Vagina (tissue), 2 donors: Measurements from ENCODE around the gene RAB27A.

Source experiments
- POLR2A ChIP-seq, 2 donors: fragments of 450-650 bp; IDR thresholded peaks; one replicate each; pipeline ENCODE4 v1.6.1; 2017; ENCODE audit warnings: antibody characterized with exemption in 2 of 2, mild to moderate bottlenecking in 2 of 2, moderate library complexity in 2 of 2
- TF ChIP-seq, protein P1 (sequence below), 3 experiments: fragments of 450-650 bp in 2 of 3; fragments of 200-600 bp in 1 of 3; sonication (generic) in 1 of 3; IDR thresholded peaks; one replicate each; pipeline ENCODE4 v1.5.1; 2017 to 2019; ENCODE audit warnings: antibody characterized with exemption in 3 of 3, mild to moderate bottlenecking in 2 of 3, moderate library complexity in 2 of 3

DNA sequence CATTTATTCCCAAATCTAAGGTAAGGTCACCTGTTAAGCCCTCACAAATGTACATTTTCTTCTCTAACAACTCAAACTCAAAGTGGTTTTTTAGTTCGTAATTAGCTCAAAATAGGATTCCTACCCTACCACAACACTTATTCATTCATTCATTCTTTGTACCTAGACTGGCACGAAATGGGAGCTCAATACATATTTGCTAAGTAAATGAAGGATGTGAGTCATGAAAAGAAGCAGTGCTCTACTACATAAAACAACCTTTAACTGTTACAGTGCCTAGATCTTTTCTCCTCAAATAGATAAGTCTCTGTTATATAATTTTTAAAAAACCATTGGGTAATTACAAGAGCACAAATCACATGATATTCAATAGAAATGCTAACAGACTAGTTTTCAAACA is 105.9 kb downstream of the RAB27A start:
- TF ChIP-seq, protein P1, sequence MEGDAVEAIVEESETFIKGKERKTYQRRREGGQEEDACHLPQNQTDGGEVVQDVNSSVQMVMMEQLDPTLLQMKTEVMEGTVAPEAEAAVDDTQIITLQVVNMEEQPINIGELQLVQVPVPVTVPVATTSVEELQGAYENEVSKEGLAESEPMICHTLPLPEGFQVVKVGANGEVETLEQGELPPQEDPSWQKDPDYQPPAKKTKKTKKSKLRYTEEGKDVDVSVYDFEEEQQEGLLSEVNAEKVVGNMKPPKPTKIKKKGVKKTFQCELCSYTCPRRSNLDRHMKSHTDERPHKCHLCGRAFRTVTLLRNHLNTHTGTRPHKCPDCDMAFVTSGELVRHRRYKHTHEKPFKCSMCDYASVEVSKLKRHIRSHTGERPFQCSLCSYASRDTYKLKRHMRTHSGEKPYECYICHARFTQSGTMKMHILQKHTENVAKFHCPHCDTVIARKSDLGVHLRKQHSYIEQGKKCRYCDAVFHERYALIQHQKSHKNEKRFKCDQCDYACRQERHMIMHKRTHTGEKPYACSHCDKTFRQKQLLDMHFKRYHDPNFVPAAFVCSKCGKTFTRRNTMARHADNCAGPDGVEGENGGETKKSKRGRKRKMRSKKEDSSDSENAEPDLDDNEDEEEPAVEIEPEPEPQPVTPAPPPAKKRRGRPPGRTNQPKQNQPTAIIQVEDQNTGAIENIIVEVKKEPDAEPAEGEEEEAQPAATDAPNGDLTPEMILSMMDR (IDR thresholded peaks at IDR 0.05): no peak
- no peak for TF ChIP-seq POLR2A (IDR thresholded peaks at IDR 0.05)
